ENCODE data around the gene PPP1R12B.
"Not testable (repeated sequence)": the region's sequence is repeated elsewhere in the genome, so short reads cannot be mapped to it uniquely, and the experiment has no call there.

The PPP1R12B gene

GRCh38 chr1:202539583-202539982 lies 191.1 kb downstream of the PPP1R12B start:
- not testable (repeated sequence) for DNase-seq

GRCh38 chr1:202540014-202540413 lies 191.5 kb downstream of the PPP1R12B start:
- no peak for DNase-seq

DNA sequence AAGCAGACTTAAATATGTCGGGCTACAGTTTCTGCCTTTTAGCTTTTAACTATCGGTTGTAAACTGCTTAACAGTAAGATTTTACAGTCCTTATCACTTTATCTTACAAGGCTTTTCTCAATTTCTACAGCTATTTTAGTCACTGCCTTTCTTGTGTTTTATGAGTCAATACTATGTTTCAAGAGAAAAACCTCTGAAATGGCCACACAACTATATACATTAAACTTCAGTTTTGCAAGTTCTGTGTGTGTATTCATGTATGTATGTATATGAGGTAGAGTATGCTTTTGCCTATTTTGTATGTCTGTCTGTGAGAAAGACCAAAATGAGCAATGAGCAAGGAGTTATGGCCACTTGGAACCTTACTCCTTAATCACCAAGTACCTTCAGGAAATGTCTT lies 191.9 kb downstream of the PPP1R12B start:
- DNase-seq: no peak

GRCh38 chr1:202540858-202541257 lies 192.4 kb downstream of the PPP1R12B start:
- DNase-seq: not testable (repeated sequence)

- DNase-seq: not testable (repeated sequence)
Observed at GRCh38 chr1:202542415-202542814, 193.9 kb downstream of the PPP1R12B start.

GRCh38 chr1:202543537-202543936 lies 195.0 kb downstream of the PPP1R12B start:
- DNase-seq: peak; percentile 22

DNA sequence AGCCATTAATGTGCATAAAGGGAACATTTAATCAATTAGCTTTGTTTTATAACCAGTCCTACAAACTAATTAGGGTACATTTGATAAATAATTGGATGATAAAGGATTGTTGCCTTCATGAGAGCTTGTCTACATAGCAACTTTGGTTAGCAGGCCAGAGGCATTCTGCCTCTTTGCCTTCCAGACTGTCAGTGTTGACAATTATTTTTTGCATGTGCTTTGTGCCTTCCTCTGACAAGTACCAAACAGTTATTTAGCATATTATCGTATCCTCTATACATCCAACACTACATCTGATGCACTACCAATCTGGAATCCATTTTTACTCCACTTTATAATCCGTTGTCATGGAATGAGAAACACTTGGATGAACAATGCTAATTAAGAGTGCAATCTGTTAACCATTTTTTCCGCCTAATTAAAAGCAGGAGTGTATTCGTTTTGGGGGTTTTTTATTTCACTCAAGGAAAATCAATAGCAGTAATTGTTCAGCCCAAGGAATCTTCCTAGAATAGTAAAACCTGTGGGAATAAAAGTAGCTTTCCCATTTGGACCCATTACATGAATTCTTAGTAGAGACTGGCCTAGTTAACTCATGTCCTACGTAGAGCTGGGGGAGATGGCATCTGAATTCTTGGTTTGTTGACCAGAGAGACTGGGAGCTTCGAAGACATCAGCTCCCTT lies 196.4 kb downstream of the PPP1R12B start:
- not testable (repeated sequence) for DNase-seq

DNA sequence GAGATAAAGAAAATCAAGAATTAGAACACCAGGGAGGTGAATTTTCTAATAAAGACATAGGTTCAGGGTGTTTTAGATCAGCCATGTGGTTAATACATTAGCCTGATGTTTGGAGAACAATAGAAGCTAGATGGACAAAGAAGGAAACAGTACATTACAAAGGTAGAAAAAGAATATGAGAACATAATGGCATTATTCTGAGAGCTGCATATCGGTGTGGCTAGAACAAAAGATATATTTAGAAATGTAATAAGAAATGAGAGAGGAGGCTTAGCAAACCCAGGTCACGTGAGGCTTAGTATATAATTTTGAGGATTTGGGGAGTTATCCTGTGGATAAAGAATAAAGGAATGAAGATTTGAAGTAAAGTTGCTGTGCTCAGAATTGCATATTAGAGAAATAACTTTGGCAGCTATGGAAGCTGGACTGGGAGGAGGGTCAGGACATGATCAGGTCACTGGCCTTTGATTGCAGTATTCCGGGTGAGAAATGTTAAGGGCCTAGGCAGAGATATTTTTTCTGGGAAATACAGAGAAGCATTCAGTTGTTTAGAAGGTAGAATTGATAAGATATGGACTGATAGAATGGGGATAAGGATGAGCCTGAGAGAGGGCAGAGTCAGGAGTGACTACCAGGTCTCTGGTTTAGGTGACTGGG lies 197.3 kb downstream of the PPP1R12B start:
- DNase-seq: not testable (repeated sequence)

- DNase-seq: not testable (repeated sequence)
Observed at GRCh38 chr1:202546377-202546776, 197.9 kb downstream of the PPP1R12B start.

DNA sequence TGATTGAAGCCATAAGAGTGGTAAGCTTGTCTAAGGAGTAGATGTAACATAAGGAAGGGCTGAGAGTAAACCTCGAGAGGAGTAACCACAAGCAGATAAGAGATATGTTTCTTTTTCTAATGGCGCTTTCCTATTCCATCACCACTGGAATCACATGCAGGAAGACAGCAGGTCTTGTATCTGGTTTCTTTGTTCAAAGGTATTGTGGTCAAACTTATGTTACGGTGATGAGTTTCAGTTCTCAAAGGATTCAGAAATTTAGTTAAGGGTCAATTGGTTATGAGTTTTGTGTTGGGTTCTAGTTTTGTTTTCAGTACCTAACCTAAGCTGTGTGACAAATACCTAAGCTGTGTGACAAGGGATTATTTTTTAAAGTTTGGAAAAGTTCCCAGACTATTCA lies 198.3 kb downstream of the PPP1R12B start:
- DNase-seq: not testable (repeated sequence)

DNA sequence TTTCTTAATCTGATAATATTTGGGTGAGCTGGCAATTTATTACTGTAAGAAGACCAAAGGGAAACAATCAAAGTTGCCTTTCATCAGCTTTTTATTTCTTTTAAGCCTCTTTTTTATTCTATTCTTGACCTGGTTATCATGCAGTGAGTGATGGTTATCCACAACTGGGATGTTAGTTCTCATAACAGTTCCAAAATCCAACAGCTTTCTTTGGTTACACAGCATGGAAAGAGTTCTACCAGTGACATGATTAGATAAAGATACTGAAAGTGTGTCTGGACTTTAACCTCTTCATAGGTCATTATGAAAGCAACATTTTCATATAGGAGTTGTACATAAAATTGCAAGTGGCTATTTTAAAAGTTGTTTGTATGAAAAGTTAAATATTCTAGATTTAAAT lies 198.7 kb downstream of the PPP1R12B start:
- DNase-seq: no peak

GRCh38 chr1:202550088-202550487 lies 201.6 kb downstream of the PPP1R12B start:
- DNase-seq: not testable (repeated sequence)

DNA sequence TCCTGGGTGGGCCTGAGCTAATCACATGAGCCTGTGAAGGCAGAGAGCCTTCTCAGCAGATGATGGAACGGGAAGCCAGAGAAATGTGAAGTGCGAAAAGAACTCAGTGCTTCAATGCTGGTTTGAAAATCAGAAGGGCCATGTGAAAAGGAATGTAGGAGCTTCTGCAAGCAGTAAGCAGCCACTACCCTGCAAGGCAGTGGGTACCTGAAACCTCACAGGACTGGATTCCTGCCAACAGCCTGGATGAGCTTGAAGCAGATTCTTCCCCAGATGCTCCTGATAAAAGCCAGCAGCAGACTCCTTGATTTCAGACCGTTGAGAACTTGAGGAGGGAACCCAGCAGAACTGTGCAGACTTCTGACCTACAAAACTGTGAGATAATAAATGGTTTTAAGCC lies 203.2 kb downstream of the PPP1R12B start:
- DNase-seq: peak; percentile 46

DNA sequence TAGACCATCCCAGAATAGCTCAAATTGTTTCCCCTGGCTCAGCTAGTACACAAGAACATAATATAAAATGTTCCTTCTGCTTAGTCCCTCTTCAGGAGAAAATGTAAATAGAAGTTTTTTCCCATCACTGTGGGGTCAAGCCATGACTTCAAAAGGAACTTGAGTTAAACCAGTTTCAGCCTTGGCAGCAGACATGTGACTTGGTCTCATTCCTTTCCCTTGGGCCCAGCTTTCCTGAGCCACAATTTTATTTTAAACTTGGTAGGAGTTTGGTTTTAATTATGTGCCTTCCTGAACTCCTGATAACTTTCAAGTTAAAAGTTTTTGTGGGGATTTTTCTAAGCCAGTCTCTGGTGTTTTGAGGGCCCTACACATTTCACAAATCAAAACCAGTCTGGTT lies 204.1 kb downstream of the PPP1R12B start:
- DNase-seq: not testable (repeated sequence)

DNA sequence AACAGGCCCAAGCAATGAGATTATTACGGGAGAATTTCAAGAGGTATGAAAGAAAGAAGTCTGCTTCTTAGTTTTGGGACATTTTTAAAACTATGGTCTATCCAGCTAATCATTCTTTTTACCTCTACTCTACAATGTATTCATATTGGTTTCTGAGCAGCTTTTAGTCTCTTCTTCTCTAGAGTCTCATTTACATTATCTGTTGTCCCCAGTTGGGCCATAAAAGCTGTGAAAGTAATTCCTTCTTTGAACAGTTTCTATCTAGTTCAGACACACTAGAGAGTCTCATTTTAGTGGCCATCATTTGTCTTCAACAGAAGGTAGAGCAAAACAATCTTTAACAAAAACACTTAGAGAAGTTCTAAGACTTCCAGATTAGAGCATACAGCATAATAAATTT lies 204.6 kb downstream of the PPP1R12B start:
- not testable (repeated sequence) for DNase-seq

DNA sequence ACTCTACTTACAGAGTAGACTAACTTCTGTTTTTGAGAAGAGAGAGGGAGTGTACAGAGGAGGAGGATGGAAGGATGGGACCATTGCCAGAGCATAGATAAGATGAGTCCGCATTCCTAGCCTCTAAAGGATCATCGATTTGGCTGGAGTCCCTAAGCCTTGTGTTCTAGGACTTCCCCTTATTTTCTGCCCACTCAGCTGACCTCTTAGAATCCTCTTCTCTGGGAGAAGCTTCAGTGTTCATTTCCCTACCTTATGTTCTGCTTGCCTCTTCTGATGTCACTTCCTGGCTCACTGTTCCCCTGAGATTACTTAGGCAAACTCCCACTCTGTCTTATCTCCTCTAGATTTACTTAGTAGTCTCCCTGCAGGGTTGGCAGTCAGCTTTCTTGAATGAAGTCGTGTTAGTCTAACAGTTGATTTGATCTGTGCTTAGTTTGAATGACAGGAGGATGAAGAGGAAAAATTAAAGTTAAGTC lies 205.1 kb downstream of the PPP1R12B start:
- no peak for DNase-seq

DNA sequence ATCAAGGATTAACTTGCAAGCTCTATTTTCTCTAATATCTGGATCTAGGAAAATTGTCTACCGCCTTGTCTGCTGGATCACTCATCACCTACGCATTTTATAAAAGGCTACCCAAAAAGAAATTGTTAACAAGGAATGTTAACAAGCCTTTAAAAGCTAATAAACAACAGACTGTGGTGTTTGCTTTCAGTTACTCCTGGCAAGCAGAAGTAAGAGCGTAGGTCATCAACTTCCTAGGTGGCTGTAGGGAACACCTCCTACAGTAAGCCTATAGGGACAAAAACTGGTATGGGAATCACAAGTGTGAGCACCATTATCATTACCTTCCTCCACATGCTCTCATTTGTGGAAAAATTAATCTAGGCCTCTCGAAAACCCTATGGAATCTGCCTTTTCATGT lies 206.1 kb downstream of the PPP1R12B start:
- not testable (repeated sequence) for DNase-seq

DNA sequence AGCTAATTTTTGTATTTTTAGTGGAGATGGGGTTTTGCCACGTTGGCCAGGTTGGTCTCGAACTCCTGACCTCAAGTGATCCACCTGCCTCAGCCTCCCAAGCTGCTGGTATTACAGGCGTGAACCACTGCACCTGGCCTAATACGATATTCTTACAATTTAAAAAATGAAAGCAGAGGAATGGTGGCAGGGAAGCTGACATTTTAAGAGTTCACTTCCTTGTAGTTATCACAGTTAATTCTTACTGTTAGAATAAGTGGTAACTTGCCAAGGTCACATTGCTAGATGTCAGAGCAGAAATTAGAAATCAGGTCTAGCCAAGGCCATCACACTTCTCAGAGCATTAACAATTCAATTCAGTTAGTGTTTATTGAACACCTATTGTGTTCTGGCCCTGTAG lies 207.5 kb downstream of the PPP1R12B start:
- not testable (repeated sequence) for DNase-seq

DNA sequence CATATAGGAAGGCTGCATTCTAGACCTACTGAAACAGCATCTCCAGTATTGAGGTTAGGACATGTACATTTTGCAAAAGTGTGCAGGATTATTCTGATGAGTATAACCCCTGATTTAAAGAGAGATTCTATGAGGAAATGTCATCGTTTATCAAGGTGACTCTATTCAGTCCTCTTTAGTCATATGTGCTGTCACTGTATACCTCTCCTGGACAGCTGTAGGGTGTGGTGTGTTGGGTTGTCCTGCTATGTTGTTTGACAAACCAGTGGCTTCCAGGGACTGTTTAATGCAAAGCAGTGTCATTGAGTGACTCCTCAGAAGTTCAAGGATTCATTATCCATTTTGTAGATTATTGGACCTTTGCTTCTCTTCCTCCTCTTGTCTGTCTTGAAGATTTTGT lies 209.2 kb downstream of the PPP1R12B start:
- DNase-seq: not testable (repeated sequence)

DNA sequence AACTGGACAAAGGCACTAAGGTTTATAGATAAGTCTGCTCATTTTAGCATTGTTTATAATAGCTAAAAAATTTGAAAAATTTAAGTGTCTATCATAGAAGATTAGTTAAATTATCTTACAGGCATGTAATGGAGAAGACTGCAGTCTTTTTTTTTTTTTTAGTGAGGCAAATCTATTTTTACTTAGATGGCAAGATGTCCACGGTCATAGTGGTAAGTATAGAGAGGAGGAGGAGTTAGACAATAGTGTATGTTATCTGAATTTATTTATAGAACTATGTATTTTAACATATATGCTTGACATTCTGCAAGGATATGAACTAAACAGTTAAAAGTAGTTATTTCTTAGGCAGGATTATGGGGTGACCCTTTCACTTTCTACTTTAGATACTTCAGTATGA lies 212.7 kb downstream of the PPP1R12B start:
- DNase-seq: no peak

DNA sequence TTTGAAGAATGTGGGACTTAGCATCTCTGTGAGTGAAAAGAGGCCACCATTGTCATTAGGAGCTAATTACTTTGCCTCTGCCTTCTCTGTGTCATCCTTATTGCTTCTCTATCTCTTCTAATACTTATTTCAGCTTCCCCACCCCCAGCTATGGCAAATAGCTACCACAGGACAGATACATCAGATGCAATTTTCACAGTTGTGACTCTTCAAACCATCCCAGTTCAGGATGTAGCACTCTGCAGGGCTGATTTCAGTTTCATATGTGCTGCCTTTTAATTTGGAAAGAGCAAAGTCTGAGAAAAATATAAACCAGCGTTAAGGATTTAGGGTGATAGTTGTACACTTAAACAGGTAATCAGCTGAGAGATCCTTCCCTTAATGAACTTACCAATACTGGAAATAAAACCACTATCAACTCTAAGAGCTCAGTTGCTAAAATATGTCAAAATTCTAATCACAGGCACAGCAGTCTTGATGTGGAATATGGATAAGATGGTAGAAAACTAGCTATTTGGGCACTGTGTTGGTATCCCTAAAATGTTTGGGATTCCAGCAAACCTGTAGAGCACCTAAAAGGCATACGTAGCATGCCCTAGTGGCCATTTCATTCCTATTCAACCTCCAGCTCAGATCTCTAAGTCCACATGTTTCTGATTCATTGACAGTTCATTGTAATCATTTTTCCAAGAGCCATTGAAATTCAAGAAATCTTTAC lies 213.4 kb downstream of the PPP1R12B start:
- no peak for DNase-seq

GRCh38 chr1:202562444-202563060 lies 214.1 kb downstream of the PPP1R12B start:
- DNase-seq: no peak

DNA sequence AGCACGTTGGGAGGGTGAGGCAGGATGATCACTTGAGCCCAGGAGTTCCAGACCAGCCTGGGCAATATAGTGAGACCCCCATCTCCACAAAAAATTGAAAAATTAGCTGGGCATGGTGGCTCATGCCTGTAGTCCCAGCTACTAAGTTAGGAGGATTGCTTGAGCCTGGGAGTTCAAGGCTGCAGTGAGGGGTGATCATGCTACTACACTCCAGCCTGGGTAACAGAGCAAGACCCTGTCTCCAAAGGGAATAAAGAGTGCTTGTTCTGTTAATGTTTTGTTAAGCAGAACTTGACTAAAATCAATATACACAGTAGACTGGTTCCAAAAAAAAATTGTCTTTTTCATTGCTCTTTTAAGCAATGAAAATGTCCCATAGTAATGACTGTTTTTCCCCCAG lies 215.3 kb downstream of the PPP1R12B start:
- no peak for DNase-seq
